ENCODE data around the gene ITPA.

Gene ITPA

GRCh38 chr20:3247638-3248037 lies 38.3 kb downstream of the ITPA start:
- no peak for DNase-seq

- peak; percentile 65 for DNase-seq
Observed at GRCh38 chr20:3248167-3248992, 39.1 kb downstream of the ITPA start.

- DNase-seq, result no peak
Observed at GRCh38 chr20:3248993-3249347, 39.7 kb downstream of the ITPA start.

GRCh38 chr20:3250091-3250504 lies 40.8 kb downstream of the ITPA start:
- DNase-seq, result no peak

- DNase-seq, result no peak
Observed at GRCh38 chr20:3251806-3252205, 42.5 kb downstream of the ITPA start.

- no peak for DNase-seq
Observed at GRCh38 chr20:3255728-3256127, 46.4 kb downstream of the ITPA start.

GRCh38 chr20:3258429-3258828 lies 49.1 kb downstream of the ITPA start:
- no peak for DNase-seq

- DNase-seq, result no peak
Observed at GRCh38 chr20:3262566-3262965, 53.3 kb downstream of the ITPA start.

GRCh38 chr20:3270051-3270450 lies 60.8 kb downstream of the ITPA start:
- DNase-seq, result no peak

- no peak for DNase-seq
Observed at GRCh38 chr20:3273371-3273770, 64.1 kb downstream of the ITPA start.

All from activated CD8-positive, alpha-beta memory T cell treated with anti-CD3 and anti-CD28 coated beads for 24 hours (primary cell).